Muscle layer of duodenum (tissue), 2 donors: ENCODE results near the gene CACNA2D3.
"Not testable (repeated sequence)": the region's sequence is repeated elsewhere in the genome, so short reads cannot be mapped to it uniquely, and the experiment has no call there.

Source experiments
- H3K27ac ChIP-seq: one replicate; pipeline ENCODE4 v1.7.0; 2013; ENCODE audit warnings: mild to moderate bottlenecking, low read length
- H3K27me3 ChIP-seq: one replicate; pipeline ENCODE4 v1.7.0; 2013; ENCODE audit warnings: low read depth, mild to moderate bottlenecking, control low read depth, low read length
- H3K36me3 ChIP-seq, 2 donors: one replicate each; pipeline ENCODE4 v1.7.0; 2013; ENCODE audit warnings: low read length in 2 of 2, control low read depth in 1 of 2, mild to moderate bottlenecking in 1 of 2; ENCODE audit not compliant: insufficient read depth in 2 of 2, control insufficient read depth in 1 of 2
- H3K4me1 ChIP-seq, 2 donors: one replicate each; pipeline ENCODE4 v1.7.0; 2013; ENCODE audit warnings: low read length in 2 of 2, mild to moderate bottlenecking in 2 of 2, control low read depth in 1 of 2, moderate library complexity in 1 of 2; ENCODE audit not compliant: insufficient read depth in 2 of 2, control insufficient read depth in 1 of 2
- H3K4me3 ChIP-seq, 2 donors: one replicate each; pipeline ENCODE4 v1.7.0; 2013; ENCODE audit warnings: low read length in 2 of 2, low read depth in 1 of 2, mild to moderate bottlenecking in 1 of 2
- H3K9me3 ChIP-seq, 2 donors: one replicate each; pipeline ENCODE4 v1.7.0; 2013; ENCODE audit warnings: low read length in 2 of 2, control low read depth in 1 of 2, mild to moderate bottlenecking in 1 of 2; ENCODE audit not compliant: control insufficient read depth in 1 of 2
- donor health status: healthy.

CACNA2D3 gene

GRCh38 chr3:54625805-54626787, 503.7 kb downstream of the CACNA2D3 start:
- no peaks in the 10 kb centered on the region for H3K36me3 ChIP-seq
- no peaks in the 10 kb centered on the region for H3K9me3 ChIP-seq
- no peak overlapping the region for H3K4me3 ChIP-seq
- H3K27me3 ChIP-seq, result no peaks in the 10 kb centered on the region
- H3K4me1 ChIP-seq, result no peaks in the 10 kb centered on the region
- H3K27ac ChIP-seq, result no peak overlapping the region

GRCh38 chr3:54628888-54629441, 506.6 kb downstream of the CACNA2D3 start:
- H3K36me3 ChIP-seq, result no peaks in the 10 kb centered on the region
- no peaks in the 10 kb centered on the region for H3K27me3 ChIP-seq
- no peaks in the 10 kb centered on the region for H3K9me3 ChIP-seq
- no peaks in the 10 kb centered on the region for H3K4me1 ChIP-seq
- H3K27ac ChIP-seq, result no peak overlapping the region
- H3K4me3 ChIP-seq, result no peak overlapping the region

- Histone ChIP-seq H3K27me3 (no peaks in the 10 kb centered on the region), H3K27ac (no peak overlapping the region), H3K36me3 (no peaks in the 10 kb centered on the region), H3K9me3 (no peaks in the 10 kb centered on the region), H3K4me1 (no peaks in the 10 kb centered on the region), H3K4me3 (no peak overlapping the region)
Observed at GRCh38 chr3:54630101-54630623, 507.8 kb downstream of the CACNA2D3 start.

GRCh38 chr3:54631001-54631400, 508.6 kb downstream of the CACNA2D3 start:
- H3K4me1 ChIP-seq, H3K27me3 ChIP-seq, H3K9me3 ChIP-seq, H3K36me3 ChIP-seq, H3K27ac ChIP-seq, H3K4me3 ChIP-seq: not testable (repeated sequence)

GRCh38 chr3:54631516-54632325, 509.4 kb downstream of the CACNA2D3 start:
- H3K27ac ChIP-seq, result no peak overlapping the region
- H3K27me3 ChIP-seq, result no peaks in the 10 kb centered on the region
- H3K4me1 ChIP-seq, result no peaks in the 10 kb centered on the region
- H3K9me3 ChIP-seq, result no peaks in the 10 kb centered on the region
- H3K36me3 ChIP-seq, result no peaks in the 10 kb centered on the region
- H3K4me3 ChIP-seq, result no peak overlapping the region

GRCh38 chr3:54632326-54632665, 509.9 kb downstream of the CACNA2D3 start:
- Histone ChIP-seq H3K4me3 (no peak overlapping the region), H3K4me1 (no peaks in the 10 kb centered on the region), H3K9me3 (no peaks in the 10 kb centered on the region), H3K36me3 (no peaks in the 10 kb centered on the region), H3K27me3 (no peaks in the 10 kb centered on the region), H3K27ac (no peak overlapping the region)

GRCh38 chr3:54632834-54633233, 510.5 kb downstream of the CACNA2D3 start:
- Histone ChIP-seq H3K36me3 (no peaks in the 10 kb centered on the region), H3K27ac (no peak overlapping the region), H3K9me3 (no peaks in the 10 kb centered on the region)

GRCh38 chr3:54633444-54634121, 511.2 kb downstream of the CACNA2D3 start:
- H3K27ac ChIP-seq, result no peak overlapping the region
- H3K9me3 ChIP-seq, result no peaks in the 10 kb centered on the region
- no peak overlapping the region for H3K4me3 ChIP-seq
- no peaks in the 10 kb centered on the region for H3K4me1 ChIP-seq
- H3K36me3 ChIP-seq, result no peaks in the 10 kb centered on the region
- H3K27me3 ChIP-seq, result no peaks in the 10 kb centered on the region

More at GRCh38 chr3:54632834-54633233, 510.5 kb downstream of the CACNA2D3 start:
- Histone ChIP-seq H3K4me3 (no peak overlapping the region), H3K27me3 (no peaks in the 10 kb centered on the region), H3K4me1 (no peaks in the 10 kb centered on the region)

GRCh38 chr3:54634122-54634469, 511.7 kb downstream of the CACNA2D3 start:
- Histone ChIP-seq H3K4me3 (no peak overlapping the region), H3K4me1 (no peaks in the 10 kb centered on the region), H3K27me3 (no peaks in the 10 kb centered on the region), H3K36me3 (no peaks in the 10 kb centered on the region), H3K9me3 (no peaks in the 10 kb centered on the region), H3K27ac (no peak overlapping the region)

GRCh38 chr3:54639790-54640372, 517.5 kb downstream of the CACNA2D3 start:
- not testable (repeated sequence) for H3K27ac ChIP-seq, H3K4me1 ChIP-seq, H3K4me3 ChIP-seq, H3K27me3 ChIP-seq, H3K9me3 ChIP-seq, H3K36me3 ChIP-seq
